GM21723 (cell line): Measurements from ENCODE around the gene BSND.

ENCODE experiments used
- ATAC-seq: cut with Tn5 transposase; IDR thresholded peaks from one replicate; pipeline ENCODE4 v1.9.1; 2021; ENCODE audit warnings: mild to moderate bottlenecking, moderate library complexity; ENCODE audit not compliant: unreplicated experiment

The BSND gene

DNA sequence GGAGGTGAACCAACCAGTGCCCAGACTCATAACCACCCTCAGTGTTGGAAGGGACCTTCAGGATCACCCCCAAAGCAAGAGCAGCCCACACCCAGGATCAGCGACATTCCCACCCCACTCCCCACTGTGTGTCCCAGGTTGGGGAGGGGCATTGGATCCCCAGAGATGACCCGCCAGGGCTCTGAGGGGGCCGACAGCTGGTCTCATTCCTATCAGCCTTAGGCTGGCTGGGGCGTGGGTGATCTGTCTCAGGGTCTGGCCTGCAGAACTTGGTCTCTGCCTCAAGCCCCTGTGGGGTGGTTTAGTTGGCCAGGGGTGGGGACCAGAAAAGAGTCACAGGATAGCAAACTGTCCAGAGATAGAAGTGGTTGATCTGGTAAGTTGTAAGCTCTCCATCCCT lies 7.8 kb upstream of the BSND start:
- no peak for ATAC-seq

DNA sequence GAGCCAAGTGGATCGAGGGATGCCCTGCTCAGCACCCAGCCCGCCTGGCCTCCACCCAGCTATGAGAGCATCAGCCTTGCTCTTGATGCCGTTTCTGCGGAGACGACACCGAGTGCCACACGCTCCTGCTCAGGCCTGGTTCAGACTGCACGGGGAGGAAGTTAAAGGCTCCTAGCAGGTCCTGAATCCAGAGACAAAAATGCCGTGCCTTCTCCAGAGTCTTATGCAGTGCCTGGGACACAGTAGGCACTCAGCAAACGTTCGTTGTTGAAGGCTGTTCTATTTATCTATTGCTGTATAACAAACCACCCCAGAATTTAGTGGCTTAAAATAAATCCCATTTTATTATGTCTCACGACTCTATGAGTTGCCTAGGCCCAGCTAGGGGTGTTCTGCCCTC lies 6.8 kb upstream of the BSND start:
- no peak for ATAC-seq

DNA sequence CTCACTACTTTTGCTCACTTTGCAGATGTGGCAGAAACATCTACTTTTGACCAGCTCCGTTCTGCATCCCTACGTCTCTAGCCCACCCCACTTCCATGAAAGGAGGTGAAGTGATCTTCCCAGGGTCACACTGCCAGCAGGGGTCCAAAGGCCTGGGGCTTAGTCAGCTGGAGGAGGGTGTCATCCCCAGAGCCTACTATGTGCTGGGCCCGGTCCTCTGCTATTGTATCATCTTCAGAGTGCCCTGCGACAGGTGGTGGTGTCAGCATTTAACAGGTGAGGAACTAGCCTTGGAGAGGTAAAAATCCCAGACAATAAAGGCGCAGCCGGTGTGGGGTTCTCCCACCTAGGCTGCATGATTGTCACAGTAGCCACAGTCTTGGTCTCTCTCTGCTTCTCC lies 5.6 kb upstream of the BSND start:
- no peak for ATAC-seq

DNA sequence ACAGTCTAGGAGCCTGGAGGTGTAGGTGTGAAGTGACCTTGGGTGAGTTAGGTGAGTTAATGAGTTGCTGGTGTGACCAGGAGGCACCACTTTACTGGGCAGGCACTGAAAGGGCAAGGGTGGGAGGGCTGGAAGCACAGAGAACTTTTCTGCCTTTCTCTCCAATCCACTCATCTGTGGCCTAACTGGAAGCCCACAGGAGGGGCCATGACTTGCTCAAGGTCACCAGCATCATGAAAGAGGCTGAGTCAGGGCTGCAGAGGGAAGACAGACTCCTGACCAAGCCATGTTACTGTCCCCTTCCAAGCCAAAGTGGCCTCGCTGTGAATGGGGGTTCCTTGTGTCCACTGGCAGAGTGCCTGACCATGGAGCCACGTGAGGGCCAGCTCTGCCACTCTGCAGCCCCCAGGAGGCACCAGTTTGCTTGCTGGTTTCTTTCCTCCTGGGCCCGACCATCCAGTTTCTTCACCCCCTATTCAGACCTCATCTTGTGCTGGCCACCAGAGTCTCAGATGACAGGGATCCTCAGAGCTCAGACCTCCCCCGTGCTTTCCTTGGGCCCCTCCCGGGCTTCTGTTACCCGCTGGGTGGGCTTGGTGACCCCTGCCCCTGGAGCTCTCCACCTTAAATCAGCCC lies 4.3 kb upstream of the BSND start:
- no peak for ATAC-seq

DNA sequence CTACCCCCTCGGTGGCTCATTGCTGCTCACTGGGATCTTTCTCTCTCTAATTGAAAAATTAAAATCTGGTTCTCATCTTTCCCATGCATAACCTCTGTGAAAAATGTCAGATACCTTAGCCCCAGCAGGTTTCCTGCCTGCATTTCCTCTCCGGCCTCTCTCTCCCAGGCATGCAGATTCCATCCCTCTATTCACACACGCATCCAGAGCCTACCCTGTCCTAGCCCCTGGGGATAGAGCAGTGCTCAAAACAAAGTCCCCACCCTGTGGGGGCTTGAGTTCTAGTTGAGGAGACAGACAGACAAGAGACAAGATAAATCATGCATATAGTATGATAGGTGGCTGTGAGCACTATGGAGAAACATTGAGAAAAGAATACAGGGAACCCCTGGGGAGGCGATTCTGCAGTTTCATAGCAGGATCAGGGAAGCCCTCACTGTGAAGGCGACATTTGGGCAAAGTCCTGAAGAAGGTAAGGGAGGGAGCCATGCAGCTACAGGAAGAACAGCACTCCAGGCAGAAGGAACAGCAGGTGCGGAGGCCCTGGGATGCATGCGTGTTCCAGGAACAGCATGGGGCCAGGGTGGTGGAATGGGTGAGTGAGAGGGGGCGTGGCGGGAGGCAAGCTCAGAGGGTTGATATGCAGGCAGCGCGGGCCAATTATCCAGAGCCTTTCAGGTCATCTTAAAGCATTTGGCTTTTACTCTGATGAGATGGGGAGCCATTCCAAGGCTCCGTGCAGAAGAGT lies 3.5 kb upstream of the BSND start:
- ATAC-seq, result no peak

DNA sequence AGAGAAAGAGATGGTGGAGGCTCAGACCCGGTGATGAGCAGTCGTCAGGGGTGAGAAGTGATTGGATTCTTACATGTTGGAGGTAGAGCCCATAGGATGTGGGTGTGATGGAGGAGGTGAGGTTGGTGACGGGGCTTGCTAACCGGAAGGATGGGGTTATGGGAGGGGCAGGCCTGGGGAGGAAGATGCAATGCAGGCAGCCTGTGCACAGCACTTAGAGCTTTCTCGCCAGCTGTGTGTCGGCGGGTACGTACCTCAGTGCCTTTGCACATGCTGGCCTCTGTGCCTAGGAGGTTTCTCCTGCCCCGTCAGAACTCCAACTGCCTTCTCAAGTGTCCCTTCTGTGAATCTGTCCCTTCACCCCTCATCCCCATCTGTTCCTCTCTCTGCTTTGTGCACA lies 2.9 kb upstream of the BSND start:
- no peak for ATAC-seq

DNA sequence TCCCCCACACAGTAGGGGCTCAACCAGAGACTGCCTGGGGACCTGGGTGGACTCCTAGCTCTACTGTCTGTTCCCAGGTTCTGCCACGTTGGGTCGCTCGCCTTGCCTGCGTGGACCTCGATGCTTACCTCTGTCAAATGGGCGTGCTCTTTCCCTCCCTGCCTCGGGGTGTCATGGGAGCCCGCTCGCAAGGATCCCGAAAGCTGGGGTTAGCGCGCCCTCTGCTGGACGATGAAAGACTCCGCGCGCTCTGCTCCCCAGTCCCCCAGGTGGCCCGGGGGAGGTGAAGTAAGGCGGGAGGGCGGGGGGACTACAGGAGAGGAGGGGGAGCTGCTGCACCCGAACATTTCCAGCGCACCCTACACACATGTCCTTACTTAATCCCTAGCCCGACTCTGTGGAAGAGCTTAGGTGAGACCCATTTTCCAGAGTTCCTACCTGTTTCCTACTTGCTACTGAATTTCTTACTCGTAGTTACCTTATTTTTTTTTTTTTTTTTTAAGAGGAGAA lies 2.3 kb upstream of the BSND start:
- ATAC-seq, result peak; percentile 73

DNA sequence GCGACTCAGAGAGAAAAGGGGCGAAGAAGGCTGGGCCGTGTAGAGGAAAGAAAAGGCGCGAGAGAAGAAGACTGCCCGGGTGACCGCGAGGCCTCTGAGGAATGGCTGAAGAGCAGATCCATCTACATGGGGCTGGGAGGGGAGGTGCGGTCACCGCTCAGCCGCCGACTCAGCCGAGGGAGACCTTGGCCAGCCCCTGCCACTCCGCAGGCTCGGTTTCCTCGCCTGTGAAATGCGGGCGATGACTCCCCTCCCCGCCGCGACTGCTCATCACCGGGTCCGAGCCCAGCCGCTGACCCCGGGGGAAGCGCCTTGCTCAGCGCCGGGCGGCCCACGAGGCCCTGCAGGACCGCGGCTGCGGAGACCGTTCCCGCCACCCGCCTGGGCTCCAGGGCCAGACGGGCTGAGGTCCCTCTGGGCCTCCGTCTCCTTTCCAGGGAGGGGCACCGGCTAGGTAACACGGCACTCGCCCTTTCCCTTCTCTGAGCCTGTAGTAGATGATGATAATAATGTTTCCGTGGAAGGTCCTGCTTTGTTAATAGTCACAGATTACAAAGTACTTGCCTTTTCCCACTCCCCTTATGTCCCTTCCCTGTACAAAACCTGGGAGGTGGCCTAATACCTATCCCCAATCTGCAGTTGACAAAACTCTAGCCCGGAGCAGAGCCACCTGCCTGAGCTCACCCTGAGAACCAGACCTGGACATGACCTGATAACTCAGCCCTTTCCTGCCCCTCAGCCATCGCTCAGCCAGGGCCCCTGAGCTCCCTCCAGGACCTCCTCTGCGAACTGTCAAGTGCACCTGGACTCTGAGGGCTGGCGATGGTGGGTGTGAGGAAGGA lies 1.6 kb upstream of the BSND start:
- ATAC-seq, result no peak

DNA sequence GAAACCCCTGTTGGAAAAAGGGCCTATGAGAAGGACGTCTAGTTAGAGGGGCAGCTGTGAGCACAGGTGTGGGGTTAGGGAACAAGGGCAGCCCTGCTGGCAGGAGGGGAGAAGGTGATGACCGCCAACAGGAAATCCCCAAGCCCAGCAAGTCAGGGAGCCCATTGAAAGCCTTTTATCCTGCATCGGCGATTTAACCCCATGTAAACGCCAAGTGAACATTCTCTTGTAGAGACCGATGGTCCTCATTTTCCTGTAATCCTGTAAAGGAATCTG lies 1.1 kb upstream of the BSND start:
- no peak for ATAC-seq

DNA sequence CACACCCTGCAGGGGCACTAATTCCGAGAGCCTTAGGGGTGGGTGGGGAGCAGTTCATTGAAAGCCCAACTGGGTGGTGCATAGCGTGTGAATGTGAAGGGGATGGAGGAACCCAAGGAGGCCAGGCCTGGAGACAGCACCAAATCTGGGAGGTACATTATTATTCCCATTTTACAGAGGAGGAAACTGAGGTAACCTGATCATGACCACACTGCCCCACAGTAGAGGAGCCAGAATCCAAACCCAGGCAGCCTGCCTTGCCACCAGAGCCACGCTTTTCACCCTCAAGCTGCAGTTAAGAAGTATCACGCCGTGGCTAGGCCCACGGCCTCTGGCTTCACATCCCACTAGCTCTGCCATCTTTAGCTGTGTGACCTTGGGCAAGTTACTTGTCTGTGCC lies 633 bp upstream of the BSND start:
- ATAC-seq, result no peak

DNA sequence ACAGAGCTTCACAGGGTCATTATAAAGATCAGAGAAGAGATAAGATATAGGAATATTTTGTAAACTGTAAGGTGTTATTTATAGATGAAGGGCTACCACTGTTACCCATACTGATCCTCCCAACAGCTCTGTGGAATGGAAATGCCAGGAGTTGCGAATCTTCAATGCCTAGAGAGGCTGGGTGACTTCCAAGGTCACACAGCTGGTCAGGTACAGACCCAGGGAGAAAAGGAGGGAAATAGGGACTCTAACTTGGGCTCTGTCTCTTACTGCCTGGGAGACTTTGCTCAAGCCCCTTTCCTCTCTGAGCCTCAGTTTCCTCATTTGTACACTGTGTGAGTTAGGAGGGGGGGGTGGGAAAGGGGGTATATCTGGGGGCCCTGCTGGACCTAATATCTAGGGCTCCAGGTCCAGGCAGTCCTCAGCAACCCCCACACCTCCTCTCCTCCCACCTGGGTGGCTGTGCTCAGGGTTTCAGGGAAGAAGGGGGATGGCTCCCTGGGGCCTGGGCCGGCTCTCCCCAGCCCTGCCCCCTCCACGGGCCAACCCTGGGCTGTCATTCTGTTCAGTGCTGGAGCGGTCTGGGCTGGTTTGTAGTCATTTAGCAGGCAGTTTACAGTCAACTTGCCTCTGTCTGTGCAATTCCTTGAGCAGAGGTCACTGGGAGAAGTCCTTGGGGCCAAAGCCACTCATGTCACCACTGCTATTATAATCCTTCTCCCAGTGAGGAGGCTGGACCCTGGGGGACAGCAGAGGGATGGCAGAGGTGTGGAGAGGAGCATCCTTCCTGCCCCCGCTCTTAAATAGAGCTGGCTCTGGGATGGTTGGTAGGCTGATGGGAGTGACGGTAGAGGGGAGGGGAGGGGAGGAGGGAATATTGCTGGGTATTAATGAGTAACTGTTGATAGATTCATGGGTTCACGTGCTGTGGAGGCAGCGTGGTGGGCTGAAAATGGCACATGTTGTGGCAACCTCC lies 1.7 kb downstream of the BSND start:
- no peak for ATAC-seq

DNA sequence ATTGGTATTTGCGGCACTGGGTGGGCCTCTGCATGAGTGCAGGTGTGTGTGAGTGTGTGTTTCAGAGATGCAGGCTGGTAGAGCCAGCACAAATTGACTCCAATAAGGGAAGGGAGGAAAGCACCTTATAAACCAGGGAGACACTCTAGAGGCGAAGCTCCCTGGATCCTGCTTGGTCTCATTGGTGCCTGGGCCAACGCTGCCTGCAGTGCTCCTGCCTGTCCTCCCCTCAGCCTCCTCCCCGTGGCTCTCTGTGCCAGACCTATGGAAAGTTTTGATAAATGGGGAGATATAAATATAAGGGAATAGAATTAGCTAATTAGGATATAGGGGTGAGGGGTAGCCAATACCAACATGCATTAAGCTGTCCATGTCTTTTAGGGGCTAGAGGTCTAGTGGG lies 2.6 kb downstream of the BSND start:
- ATAC-seq, result no peak

DNA sequence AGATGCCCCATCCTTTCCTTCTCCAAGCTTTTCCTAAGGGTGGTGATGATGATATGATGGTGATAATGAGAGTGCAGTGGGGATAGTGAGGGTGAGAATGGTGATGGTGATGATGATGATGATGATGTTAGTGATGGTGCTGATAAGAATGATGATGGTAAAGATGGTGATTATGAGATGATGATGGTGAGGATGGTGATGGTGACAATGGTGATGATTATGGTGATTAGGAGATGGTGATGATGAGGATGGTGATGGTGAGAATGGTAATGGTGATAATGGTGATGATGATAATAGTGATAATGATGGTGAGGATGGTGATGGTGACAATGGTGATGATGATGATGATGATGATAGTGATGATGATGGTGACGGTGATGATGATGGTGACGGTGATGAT lies 4.0 kb downstream of the BSND start:
- ATAC-seq, result no peak

DNA sequence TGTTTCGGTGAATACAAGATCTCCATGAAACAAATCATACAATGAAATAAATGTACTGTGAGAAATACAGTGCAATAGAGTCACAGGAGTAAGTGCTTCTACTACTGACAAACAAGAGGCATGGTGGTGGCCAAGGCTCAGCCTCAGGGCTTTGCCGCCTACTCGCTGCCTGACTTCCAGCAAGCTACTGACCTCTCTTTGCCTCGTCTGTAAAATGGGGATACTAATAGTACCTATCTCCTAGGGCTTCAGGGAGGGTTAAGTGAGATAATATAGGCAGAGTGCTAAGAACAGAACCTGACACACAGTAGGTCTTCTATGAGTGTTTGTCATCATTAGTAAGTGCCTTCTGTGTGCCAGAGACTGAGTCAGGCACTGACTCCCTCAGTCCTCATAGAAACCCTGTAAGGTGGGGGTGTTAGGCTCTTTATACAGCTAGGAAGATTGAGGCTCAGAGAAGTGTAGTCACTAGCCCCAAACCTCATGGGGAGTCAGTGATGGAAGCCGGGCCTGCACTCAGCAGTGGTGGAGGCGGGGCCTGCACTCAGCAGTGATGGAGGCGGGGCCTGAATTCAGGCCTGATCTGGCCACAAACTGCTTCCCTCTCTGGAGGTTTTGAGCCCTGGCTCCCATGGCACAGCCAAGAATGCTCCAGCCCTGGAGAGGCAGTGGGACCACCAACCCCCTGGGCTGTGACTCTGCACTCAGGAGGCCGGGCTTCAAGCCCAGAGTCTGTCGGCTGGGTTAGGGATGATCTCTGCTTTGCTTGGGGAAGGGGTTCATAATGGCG lies 6.8 kb downstream of the BSND start:
- ATAC-seq, result no peak

DNA sequence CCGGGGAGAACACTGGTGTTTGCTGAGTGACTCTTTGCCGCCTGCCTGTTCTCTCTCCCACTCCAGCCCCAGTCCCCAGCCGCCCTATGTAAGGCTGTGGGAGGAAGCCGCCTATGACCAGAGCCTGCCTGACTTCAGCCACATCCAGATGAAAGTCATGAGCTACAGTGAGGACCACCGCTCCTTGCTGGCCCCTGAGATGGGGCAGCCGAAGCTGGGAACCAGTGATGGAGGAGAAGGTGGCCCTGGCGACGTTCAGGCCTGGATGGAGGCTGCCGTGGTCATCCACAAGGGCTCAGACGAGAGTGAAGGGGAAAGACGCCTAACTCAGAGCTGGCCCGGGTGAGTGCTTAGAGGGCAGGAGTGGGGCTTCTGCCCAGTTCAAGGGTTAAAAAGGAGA lies 8.2 kb downstream of the BSND start:
- ATAC-seq, result no peak

DNA sequence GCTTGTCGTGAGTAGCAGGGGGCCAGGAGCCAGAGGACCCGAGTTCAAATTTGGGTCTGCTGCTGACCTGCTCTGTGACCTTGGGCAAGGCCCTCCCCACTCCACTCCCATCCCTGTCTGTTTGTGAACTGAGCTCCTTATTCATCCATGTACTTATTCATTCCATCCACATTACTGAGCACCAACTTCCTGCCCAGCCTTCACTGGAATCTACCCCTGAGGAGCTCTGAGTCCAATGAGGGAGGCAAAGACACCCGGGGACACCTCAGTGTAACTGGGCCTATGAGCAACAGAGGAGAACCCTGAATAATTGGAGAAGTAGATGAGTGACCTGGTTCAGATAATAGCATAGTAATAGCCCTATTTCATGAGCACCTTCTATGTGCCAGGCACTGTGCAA lies 8.9 kb downstream of the BSND start:
- ATAC-seq, result no peak

DNA sequence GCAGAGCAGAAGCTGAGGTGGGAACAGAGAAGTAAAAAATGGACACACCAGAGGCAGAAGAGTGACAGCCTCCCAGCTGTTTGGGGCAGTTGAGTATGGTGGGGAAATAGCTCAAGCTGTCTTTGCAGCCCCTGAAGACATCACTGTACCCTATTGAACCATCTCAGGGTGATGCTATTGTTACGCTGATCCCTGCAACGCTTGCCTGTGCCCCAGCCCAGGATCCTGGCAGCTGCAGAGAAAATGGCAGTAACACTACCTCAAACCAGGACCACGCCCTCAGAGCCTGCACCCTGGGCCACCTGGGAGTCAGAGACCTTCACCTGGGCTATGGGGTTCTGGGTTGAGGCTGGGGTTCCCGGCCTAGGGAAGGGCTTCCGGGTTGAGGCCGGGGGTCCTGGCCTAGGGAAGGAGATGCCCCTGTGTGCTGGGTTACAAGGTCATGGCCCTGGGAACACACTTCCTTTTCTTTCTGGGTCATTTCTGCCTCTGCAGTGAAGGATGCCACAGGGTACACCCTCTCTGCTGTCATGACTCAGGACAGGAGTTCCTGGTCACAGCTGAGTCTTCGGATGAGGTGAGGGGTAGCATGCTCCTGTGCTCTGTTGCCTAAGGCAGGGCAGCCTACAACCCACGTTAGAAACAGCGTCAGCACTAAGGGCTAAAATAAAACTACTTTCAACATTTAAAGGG lies 11.6 kb downstream of the BSND start:
- ATAC-seq, result no peak

DNA sequence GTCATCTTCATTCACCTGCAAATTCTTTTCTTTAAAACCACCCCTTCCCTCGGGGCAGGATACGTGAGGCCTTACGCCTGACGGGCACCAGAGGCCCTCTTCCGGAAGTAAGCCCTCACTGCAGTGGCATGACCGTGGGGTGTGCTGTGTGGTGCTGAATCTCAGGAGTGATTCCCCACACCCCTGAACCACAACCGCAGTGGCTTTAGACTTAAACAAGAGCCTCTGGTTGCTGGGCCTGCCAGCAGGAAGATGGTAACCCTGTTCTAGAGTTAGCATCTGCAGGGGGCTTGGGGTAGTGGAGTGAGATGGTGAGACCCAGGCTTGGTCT lies 12.1 kb downstream of the BSND start:
- no peak for ATAC-seq

DNA sequence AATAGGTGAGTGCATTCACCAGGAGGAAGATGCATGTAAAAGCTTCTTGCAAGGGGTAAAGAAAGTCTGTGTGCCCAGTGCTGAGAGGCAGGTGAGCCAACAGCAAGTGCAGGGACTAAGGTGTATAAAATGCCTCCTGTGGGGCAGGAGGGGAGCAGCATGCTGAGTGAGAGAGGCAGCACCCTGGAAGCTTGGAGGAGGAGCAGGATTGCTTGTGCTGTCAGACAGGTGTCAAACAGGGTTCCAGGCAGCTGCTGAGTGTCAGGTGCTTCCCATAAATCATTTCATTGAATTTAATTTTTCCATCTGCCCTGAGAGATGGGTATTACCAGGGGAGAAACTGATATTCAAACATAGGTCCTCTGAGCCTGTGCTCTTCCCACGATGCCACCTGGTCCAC lies 13.9 kb downstream of the BSND start:
- no peak for ATAC-seq

DNA sequence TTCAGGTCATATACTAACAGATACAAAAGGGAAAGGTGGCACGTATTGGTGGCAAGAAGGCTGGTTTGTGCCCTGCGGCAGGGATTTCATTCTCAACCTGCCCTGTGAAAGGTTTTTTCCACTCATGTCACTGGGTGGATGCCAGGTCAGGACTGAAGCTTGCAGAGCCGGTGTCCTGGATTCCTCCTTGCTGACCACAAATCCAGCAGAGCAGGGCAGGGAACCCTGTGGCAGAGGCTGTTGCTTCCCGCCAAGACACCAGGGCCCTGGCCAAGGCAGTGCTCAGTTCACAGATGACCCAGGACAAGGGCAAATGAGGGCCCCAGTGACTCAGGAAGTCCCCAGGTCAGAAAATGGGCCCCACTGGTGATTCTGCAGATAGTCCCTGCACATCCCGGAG lies 16.4 kb downstream of the BSND start:
- ATAC-seq, result no peak
